Thyroid gland (tissue), 4 donors: ENCODE results near the gene PRLR.

Experiments used
- CTCF ChIP-seq, 6 experiments: fragments of 200-600 bp in 3 of 6; fragments of 450-650 bp in 3 of 6; sonication (generic) in 3 of 6; IDR thresholded peaks; one replicate each; pipeline ENCODE4 v1.5.1; 2016 to 2019; ENCODE audit warnings: antibody characterized with exemption in 6 of 6, mild to moderate bottlenecking in 2 of 6, inconsistent platforms in 1 of 6, moderate library complexity in 1 of 6
- POLR2A ChIP-seq, 2 donors: fragments of 450-650 bp; IDR thresholded peaks; one replicate each; pipeline ENCODE4 v1.6.1; 2017; ENCODE audit warnings: antibody characterized with exemption in 2 of 2, mild to moderate bottlenecking in 2 of 2, moderate library complexity in 1 of 2

DNA sequence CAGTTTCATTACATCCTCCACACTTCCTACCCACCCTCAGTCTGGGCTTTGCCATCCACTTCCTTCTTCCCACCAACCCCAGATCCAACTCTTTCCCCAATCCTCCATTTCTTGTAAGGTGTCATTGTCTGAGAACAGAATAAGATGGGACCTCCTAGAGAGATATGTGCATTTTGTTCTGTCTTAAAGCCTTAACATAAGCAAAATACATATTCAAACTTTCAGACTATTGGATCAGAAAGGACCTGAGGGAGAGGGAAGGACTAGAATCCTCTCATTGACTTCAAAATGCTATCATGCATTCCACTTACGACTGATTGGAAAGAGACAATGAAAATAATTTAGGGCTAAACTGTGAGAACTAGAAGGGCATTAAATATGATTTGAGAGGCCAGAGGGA, 225.5 kb downstream of the PRLR start:
- TF ChIP-seq CTCF (IDR thresholded peaks at IDR 0.05): no peak
- TF ChIP-seq POLR2A (IDR thresholded peaks at IDR 0.05): no peak
